ENCODE data around the gene APOBEC3H.
A peak's percentile ranks its signal among the peaks of the same experiment; 100 is the strongest.

Gene APOBEC3H

GRCh38 chr22:39114112-39114511 lies 17.1 kb downstream of the APOBEC3H start:
- DNase-seq, result no peak

GRCh38 chr22:39115570-39115969 lies 18.5 kb downstream of the APOBEC3H start:
- DNase-seq, result no peak

DNA sequence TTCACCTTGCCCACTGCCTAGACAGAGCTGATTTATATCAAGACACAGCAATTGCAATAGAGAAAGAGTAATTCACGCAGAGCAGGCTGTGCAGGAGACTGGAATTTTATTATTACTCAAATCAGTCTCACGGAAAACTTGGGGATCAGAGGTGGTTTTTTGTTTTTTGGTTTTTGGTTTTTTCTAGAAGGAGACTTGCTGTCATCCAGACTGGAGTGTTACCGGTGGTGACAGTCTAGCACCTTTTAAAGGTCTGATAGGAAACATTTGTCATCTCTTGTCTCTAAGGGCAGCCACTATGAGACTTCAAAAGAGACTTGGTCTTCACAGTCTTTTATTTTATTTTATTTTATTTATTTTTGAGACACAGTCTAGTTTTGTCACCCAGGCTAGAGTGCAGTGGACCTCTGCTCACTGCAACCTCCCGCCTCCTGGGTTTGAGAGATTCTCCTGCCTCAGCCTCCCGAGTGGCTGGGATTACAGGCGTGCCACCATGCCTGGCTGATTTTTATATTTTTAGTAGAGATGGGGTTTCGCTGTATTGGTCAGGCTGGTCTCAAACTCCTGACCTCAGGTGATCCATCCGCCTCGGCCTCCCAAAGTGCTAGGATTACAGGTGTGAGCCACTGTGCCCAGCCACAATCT lies 19.1 kb downstream of the APOBEC3H start:
- no peak for DNase-seq

DNA sequence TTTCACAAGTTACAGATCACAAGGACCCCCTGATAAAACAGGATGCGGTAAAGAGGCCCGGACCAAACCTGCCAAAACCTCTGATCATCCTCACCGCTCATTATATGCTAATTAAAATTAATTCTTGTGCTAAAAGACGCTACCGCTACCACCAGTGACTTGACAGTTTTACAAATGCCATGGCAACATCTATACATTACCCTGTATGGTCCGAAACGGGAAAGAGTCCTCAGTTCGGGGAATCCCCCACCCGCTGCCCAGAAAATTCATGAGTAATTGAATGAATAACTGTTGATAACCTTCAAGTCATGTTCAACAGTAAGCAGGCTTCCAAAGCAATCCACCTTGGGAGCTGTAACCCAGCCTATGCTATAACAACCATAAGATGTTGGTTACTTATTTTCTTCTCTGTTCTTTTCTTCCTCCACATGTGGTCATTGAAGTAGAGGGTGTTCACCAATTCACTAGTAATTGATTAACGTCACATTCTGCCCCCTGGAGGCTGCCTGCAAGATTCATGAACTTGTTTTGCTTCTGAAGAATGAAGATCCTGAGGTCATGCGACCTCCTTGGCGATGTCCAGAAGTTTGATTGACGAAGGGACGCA lies 20.6 kb downstream of the APOBEC3H start:
- DNase-seq, result peak; percentile 23

GRCh38 chr22:39120983-39121382 lies 23.9 kb downstream of the APOBEC3H start:
- DNase-seq, result no peak

- no peak for DNase-seq
These were observed 25.9 kb downstream of the APOBEC3H start for GRCh38 chr22:39122772-39123470.

DNA sequence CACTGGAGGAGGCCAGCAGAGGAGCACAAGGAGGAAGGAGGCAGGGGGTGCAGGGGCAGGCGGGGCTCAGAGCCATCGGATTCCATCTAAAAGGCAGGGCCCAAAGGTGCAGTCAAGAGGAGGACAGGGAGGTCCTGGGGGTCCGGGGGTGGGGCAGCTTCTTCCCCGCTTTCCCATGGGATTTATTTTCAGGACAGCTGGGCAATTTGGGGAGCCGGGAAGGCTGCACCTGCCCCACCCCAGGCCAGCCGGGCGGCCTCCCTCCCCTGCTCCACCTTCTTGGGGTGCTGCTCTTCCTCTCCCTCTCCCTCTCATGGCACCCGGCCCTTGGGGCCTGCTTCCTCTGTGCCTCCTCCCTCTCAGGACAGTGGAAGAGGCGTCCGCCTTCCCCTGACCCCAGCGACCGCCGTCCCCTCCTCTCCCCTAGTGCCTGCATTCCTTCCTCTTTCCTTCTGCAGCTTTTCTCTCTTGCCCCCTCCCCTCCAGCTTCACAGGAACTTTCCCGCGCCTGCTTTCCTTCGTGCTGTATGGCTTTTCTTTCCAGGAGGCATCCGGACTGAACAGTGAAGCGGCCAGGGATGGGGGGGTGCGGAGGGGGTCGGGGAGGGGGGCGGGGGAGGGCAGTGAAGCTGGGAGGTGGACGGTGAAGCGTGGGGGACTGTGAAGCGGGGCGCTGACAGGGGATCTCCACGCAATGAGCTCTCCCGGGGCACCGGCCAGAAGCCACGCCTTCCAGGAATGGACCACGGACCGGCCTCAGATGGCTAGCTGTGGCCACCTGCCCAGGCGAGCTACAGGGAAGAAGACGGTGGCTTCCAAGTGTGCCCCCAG lies 26.9 kb downstream of the APOBEC3H start:
- DNase-seq, result no peak

DNA sequence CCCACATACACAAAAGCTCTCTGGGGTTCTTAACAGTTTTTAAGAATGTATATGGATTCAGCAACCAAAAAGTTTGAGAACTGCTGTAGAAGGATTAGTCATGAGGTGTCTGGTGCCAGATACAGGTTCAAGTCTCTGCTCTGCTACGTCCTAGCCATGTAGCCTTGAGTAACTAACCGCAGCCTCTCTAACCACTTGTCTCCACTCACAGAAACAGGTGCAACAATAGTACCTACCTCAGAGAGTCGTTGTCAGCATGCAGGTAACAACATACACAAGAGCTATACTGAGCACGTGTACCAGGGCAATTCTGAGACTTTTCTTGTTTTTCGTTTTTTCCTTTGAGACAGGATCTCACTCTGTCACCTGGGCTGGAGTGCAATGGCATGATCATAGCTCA lies 28.6 kb downstream of the APOBEC3H start:
- no peak for DNase-seq

DNA sequence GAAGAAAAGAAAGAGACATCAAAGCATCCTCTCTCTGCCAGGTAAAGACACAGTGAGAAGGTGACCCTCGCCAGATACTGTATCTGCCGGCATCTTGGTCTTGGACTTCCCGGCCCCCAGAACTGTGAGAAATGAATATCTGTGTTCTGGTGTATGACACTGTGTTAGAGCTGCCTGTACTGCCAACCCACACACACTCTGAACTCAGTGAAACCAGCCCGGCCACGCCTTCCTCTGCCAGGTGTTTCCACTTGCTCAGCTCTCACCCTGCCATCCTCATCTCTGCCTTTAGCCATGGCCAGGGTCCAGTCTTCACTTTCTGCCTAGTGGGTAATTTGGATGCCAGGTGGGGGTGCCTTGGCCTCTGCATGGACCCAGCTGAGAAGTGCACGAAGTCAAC lies 31.5 kb downstream of the APOBEC3H start:
- DNase-seq, result no peak

DNA sequence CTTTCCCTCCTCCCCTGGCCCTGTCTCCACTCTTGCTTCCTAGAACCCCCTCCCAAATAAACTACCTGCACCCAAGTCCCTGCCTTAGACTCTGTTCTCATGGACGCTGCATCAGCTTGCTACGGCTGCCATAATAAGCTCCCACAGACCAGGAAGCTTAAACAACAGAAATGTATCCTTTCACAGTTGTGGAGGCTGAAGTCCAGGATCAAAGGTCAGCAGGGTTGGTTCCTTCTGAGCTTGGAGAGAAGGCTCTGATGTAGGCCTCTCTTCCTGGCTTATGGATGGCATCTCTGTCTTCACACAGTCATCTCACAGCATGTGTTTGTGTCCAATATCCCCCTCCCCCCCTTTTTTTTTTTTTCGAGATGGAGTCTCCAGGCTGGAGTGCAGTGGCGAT lies 32.0 kb downstream of the APOBEC3H start:
- no peak for DNase-seq

DNA sequence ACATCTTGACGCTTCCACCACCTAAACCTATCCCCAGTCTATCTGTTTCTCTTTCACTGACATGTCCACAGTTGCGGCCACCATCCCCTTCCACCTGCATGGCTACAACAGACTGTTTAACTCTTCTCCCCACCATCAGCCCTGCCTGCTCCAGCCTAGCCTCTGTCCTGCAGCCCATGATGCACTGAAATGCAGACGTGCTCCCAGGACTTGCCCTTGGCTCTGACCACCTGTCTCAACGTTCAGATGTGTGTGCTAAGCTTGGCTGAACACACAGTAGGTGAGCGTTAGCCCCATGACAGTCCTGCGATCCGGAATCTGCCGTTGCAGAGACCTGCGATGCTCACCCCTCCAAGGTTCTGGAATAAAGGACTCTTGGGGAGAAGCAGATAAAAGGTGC lies 32.7 kb downstream of the APOBEC3H start:
- no peak for DNase-seq

DNA sequence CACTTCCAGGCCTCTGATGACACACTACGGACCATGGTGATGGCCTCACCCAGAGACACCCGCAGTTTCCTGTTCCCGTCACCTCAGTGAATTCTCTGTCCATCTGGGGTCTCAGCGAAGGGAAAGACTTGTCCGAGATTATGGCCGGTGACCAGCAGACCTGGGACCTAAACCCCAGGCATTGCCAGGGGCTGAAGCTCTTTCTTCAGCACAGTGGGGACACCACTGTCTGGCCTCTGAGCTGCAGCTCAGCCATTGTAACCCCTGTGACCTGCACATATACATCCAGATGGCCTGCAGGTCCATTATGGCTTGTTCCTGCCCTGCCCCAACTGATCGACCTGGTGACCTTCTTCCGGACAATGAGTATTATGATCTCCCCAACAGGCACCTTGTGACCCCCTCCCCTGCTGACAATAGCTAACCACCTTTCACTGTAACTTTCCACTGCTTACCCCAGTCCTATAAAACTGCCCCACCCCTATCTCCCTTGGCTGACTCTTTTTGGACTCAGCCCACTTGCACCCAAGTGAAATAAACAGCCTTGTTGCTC lies 33.2 kb downstream of the APOBEC3H start:
- DNase-seq, result no peak

- no peak for DNase-seq
These were observed 34.1 kb downstream of the APOBEC3H start for GRCh38 chr22:39130892-39131855.

- DNase-seq, result no peak
These were observed 35.2 kb downstream of the APOBEC3H start for GRCh38 chr22:39132281-39132680.

DNA sequence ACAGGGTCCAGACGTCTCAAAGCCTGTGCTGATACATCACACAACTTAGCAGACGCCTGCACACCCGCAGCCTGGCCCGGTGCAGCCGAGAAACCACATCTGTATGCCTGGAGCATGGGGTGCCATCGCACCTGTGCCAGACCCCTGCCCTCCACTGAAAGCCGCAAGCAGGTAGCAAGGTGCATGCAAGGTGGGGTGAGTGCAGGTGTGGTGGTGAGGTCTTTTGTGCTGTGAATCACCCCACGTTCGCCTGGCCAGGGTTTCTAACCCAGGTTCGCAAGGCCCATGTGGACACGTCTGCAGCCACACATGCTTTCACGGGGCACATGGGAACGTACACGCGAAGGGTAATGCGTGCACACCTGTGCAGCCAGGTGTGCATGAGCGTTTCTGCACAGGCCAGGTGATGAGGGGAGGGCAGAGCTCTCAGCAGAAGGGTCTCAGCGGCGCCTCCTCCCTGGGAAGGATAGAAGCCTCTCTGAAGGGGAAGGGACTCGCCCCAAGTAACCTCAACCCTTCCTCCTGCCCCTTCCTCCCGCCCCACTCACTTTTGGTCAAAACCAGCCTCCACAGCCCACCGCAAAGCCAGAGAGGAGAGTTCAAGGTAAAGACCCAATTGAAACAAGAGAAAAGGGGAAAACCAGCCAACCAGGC lies 36.0 kb downstream of the APOBEC3H start:
- no peak for DNase-seq

DNA sequence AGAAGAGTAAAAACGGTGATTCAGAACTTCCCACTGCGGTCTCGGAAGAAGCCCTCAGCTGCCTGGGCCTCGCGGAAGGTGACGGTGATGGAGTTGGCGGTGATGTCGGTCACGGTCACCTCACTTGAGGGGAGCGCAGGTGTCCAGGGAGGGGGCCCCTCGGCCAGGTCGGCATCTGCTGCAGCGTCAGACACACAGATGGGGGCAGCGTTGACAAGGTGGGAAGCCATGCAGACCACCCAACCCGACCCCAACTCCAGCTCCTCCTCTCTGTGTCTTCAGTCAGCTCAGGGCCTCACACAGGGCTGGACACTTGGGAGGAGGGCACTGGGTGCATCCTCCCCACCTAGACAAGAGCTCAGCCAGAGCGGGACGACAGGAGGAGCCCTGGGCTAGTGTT lies 36.8 kb downstream of the APOBEC3H start:
- no peak for DNase-seq

DNA sequence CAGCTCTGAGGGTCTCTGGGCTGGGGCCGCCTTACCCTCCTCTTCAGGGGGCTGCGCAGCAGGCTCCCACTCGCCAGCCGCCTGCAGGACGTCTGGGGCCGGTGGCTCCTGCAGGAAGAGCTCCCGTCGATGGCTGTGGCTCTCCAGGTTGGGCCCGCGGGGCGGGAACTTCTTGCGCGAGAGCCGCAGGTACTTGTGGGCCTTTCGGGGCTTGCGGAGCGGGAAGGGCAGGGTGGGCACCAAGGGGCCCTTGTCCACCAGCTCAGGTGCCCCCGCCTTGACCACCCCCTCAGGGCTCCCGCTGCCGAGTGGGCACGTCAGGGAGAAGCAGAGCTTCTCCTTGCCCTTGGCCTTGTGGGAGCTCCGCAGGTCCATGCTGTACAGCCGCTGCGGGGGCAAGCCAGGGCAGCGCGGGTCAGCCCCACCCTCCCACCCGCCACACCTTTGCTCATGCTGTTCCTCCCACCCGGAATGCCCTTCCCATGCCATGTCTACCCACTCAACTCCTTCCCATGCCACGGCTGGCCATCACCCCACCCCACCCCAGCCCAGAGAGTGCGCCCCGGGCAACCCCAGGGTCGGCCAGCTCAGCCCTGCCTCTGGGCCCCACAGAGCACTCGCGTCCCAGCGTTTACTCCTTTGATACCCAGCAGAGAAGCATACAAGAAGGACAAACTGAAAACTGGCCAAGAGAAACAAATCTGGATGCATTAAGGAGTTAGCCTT lies 37.5 kb downstream of the APOBEC3H start:
- no peak for DNase-seq

GRCh38 chr22:39135092-39135896 lies 38.2 kb downstream of the APOBEC3H start:
- DNase-seq, result peak; percentile 40

- no peak for DNase-seq
These were observed 39.3 kb downstream of the APOBEC3H start for GRCh38 chr22:39136317-39136716.

Measured in fibroblast of skin of right quadriceps (primary cell).